K562 (cell line): ENCODE results near the gene CCDC127.

Experiments
- ADNP ChIP-seq: fragments of 200-800 bp; sonication (Bioruptor generic); IDR thresholded peaks from 2 replicates; pipeline ENCODE4 v1.6.1; 2016; ENCODE audit warnings: missing genetic modification characterization, missing compliant biosample characterization
- BCLAF1 ChIP-seq, 2 experiments: fragments of 450-650 bp in 1 of 2; IDR thresholded peaks; 2 replicates each; pipeline ENCODE4 v1.6.1; 2011 to 2017; ENCODE audit warnings: low read depth in 2 of 2, antibody characterized with exemption in 1 of 2, borderline replicate concordance in 1 of 2, low read length in 1 of 2, mild to moderate bottlenecking in 1 of 2, mixed read lengths in 1 of 2; ENCODE audit not compliant: control insufficient read depth in 1 of 2
- CEBPG ChIP-seq, 3 experiments: fragments of 200-800 bp in 1 of 3; sonication (Bioruptor generic) in 1 of 3; sonication (generic) in 1 of 3; formaldehyde crosslinking in 1 of 3; IDR thresholded peaks in 2 of 3; conservative IDR thresholded peaks in 1 of 3; 2 replicates each; pipeline versions ENCODE4 v1.6.1 to v1.8.0; 2016 to 2022; ENCODE audit warnings: missing compliant biosample characterization in 2 of 3, missing genetic modification characterization in 2 of 3, mild to moderate bottlenecking in 1 of 3, missing genetic modification reagents in 1 of 3
- KAT8 ChIP-seq: fragments of 450-650 bp; IDR thresholded peaks from 2 replicates; pipeline ENCODE4 v1.6.1; 2016; ENCODE audit warnings: low read depth, mild to moderate bottlenecking
- KLF6 ChIP-seq: fragments of 250-450 bp; sonication (Bioruptor Pico); IDR thresholded peaks from 2 replicates; pipeline ENCODE4 v1.4.0; 2020; ENCODE audit warnings: mild to moderate bottlenecking, moderate library complexity, borderline replicate concordance
- MITF ChIP-seq: IDR thresholded peaks from 2 replicates; pipeline ENCODE4 v1.6.1; 2014; ENCODE audit warnings: antibody characterized with exemption
- PTRF ChIP-seq: fragments of 450-650 bp; IDR thresholded peaks from 2 replicates; pipeline ENCODE4 v1.6.1; 2016; ENCODE audit warnings: mild to moderate bottlenecking, missing genetic modification characterization, missing compliant biosample characterization
- SIX5 ChIP-seq, 2 experiments: IDR thresholded peaks; 2 replicates each; pipeline ENCODE4 v1.6.1; 2011; ENCODE audit warnings: low read length in 2 of 2, borderline replicate concordance in 1 of 2, low read depth in 1 of 2, mild to moderate bottlenecking in 1 of 2, moderate library complexity in 1 of 2; ENCODE audit not compliant: insufficient read depth in 1 of 2
- ZNF121 ChIP-seq: sonication (generic); formaldehyde crosslinking; conservative IDR thresholded peaks from 2 replicates; pipeline ENCODE4 v1.8.0; 2022; ENCODE audit warnings: missing genetic modification reagents
- ZNF239 ChIP-seq: fragments of 250-450 bp; sonication (Bioruptor Pico); IDR thresholded peaks from 2 replicates; pipeline ENCODE4 v1.4.0; 2020; ENCODE audit warnings: mild to moderate bottlenecking

- TF ChIP-seq ZNF239 (CRISPR knock-in tag), result no peak
- TF ChIP-seq KLF6 (CRISPR knock-in tag), result no peak
- TF ChIP-seq BCLAF1 (IDR thresholded peaks at IDR 0.05; ENCODE audit: borderline replicate concordance in 1 of 2, control insufficient read depth in 1 of 2, low read depth in 2 of 2, low read length in 1 of 2), result no peak
- no peak for TF ChIP-seq SIX5 (IDR thresholded peaks at IDR 0.05; ENCODE audit: borderline replicate concordance in 1 of 2, insufficient read depth in 1 of 2, low read depth in 1 of 2, low read length in 2 of 2)
- TF ChIP-seq ADNP (tag), result no peak
- no peak for TF ChIP-seq KAT8
- TF ChIP-seq ZNF121 (CRISPR knock-in tag), result no peak
- TF ChIP-seq CEBPG (CRISPR knock-in tag; IDR thresholded peaks at IDR 0.05), result no peak
- no peak for TF ChIP-seq CEBPG (tag; conservative IDR thresholded peaks at IDR 0.05 in 1 of 2, IDR thresholded peaks at IDR 0.05 in 1 of 2)
- no peak for TF ChIP-seq PTRF (tag)
- TF ChIP-seq MITF, result no peak
Measured at GRCh38 chr5:172421-172820, 45.5 kb downstream of the CCDC127 start.
